Memory B cell (primary cell): ENCODE results near the gene PTPN1.
"Not testable (repeated sequence)": the region's sequence is repeated elsewhere in the genome, so short reads cannot be mapped to it uniquely, and the experiment has no call there.

Experiments
- ATAC-seq: fragments of 150-1000 bp; cut with Tn5 transposase; 2 replicates; pipeline ENCODE4 v1.10.0; 2021; ENCODE audit warnings: low read depth, mild to moderate bottlenecking, moderate library complexity
- DNase-seq, 2 donors: peaks; one replicate each; pipeline ENCODE4 v3.0.0; 2022; ENCODE audit warnings: low spot score in 2 of 2
- H3K27ac Mint-ChIP-seq: one replicate; pipeline ENCODE4 v1.8.0; 2022; ENCODE audit warnings: mild to moderate bottlenecking, moderate library complexity, mixed read lengths
- H3K27me3 Mint-ChIP-seq: one replicate; pipeline ENCODE4 v1.8.0; 2022; ENCODE audit warnings: mixed read lengths
- H3K36me3 Mint-ChIP-seq: one replicate; pipeline ENCODE4 v1.8.0; 2022; ENCODE audit warnings: mild to moderate bottlenecking, mixed read lengths
- H3K4me1 Mint-ChIP-seq: one replicate; pipeline ENCODE4 v1.8.0; 2022; ENCODE audit warnings: mixed read lengths
- H3K4me3 Mint-ChIP-seq: one replicate; pipeline ENCODE4 v1.8.0; 2022; ENCODE audit warnings: mild to moderate bottlenecking, moderate library complexity, mixed read lengths
- H3K9me3 Mint-ChIP-seq: one replicate; pipeline ENCODE4 v1.8.0; 2022; ENCODE audit warnings: mixed read lengths

Gene PTPN1

GRCh38 chr20:50591233-50591852 is 81.2 kb downstream of the PTPN1 start:
- ATAC-seq = no peak
- Mint-ChIP-seq H3K27me3 (no peaks in the 10 kb centered on the region), H3K4me3 (no peak overlapping the region), H3K9me3 (no peaks in the 10 kb centered on the region), H3K27ac (peak overlapping the region; percentile 26), H3K4me1 (peaks cover 22% of the 10 kb centered on the region), H3K36me3 (peaks cover 5% of the 10 kb centered on the region)
- DNase-seq = no peak

- Mint-ChIP-seq H3K4me3 (no peak overlapping the region), H3K27ac (no peak overlapping the region), H3K27me3 (no peaks in the 10 kb centered on the region), H3K9me3 (no peaks in the 10 kb centered on the region), H3K4me1 (peaks cover 27% of the 10 kb centered on the region), H3K36me3 (peaks cover 5% of the 10 kb centered on the region)
- ATAC-seq (no peak), DNase-seq (no peak)
Measured at GRCh38 chr20:50592282-50593004, 82.3 kb downstream of the PTPN1 start.

- Mint-ChIP-seq H3K27me3 (no peaks in the 10 kb centered on the region), H3K4me3 (no peak overlapping the region), H3K27ac (no peak overlapping the region), H3K36me3 (peaks cover 5% of the 10 kb centered on the region), H3K4me1 (peaks cover 27% of the 10 kb centered on the region), H3K9me3 (no peaks in the 10 kb centered on the region)
- DNase-seq (no peak), ATAC-seq (no peak)
Measured at GRCh38 chr20:50593005-50593335, 82.8 kb downstream of the PTPN1 start.

- peaks cover 1% of the 10 kb centered on the region for H3K36me3 Mint-ChIP-seq
- no peak for DNase-seq
- peaks cover 23% of the 10 kb centered on the region for H3K4me1 Mint-ChIP-seq
- H3K27ac Mint-ChIP-seq = peak overlapping the region; percentile 62
- H3K9me3 Mint-ChIP-seq = no peaks in the 10 kb centered on the region
- no peak overlapping the region for H3K4me3 Mint-ChIP-seq
- ATAC-seq = peak; percentile 5
- no peaks in the 10 kb centered on the region for H3K27me3 Mint-ChIP-seq
Measured at GRCh38 chr20:50594231-50594590, 84.0 kb downstream of the PTPN1 start.

GRCh38 chr20:50594591-50595432 is 84.6 kb downstream of the PTPN1 start:
- DNase-seq = no peak
- peak overlapping the region; percentile 62 for H3K27ac Mint-ChIP-seq

GRCh38 chr20:50595433-50595895 is 85.3 kb downstream of the PTPN1 start:
- DNase-seq (no peak), ATAC-seq (peak; percentile 10)
- H3K36me3 Mint-ChIP-seq = peaks cover under 1% of the 10 kb centered on the region
- no peaks in the 10 kb centered on the region for H3K9me3 Mint-ChIP-seq
- H3K27me3 Mint-ChIP-seq = no peaks in the 10 kb centered on the region
- H3K27ac Mint-ChIP-seq = peak overlapping the region; percentile 62
- peak overlapping the region; percentile 14 for H3K4me3 Mint-ChIP-seq
- H3K4me1 Mint-ChIP-seq = peaks cover 27% of the 10 kb centered on the region

More at GRCh38 chr20:50594591-50595432, 84.6 kb downstream of the PTPN1 start:
- ATAC-seq = peak; percentile 82
- Mint-ChIP-seq H3K4me3 (no peak overlapping the region), H3K9me3 (no peaks in the 10 kb centered on the region), H3K36me3 (peaks cover 1% of the 10 kb centered on the region), H3K27me3 (no peaks in the 10 kb centered on the region), H3K4me1 (peaks cover 23% of the 10 kb centered on the region)

GRCh38 chr20:50595988-50596693 is 86.0 kb downstream of the PTPN1 start:
- no peak for DNase-seq
- Mint-ChIP-seq H3K27ac (peak overlapping the region; percentile 48), H3K9me3 (no peaks in the 10 kb centered on the region)

GRCh38 chr20:50596694-50597021 is 86.5 kb downstream of the PTPN1 start:
- no peak overlapping the region for H3K4me3 Mint-ChIP-seq
- no peak for DNase-seq

More at GRCh38 chr20:50595988-50596693, 86.0 kb downstream of the PTPN1 start:
- peak overlapping the region; percentile 46 for H3K4me3 Mint-ChIP-seq
- H3K27me3 Mint-ChIP-seq = peaks cover 3% of the 10 kb centered on the region
- ATAC-seq = no peak
- H3K4me1 Mint-ChIP-seq = peaks cover 30% of the 10 kb centered on the region
- H3K36me3 Mint-ChIP-seq = no peaks in the 10 kb centered on the region

GRCh38 chr20:50597406-50597969 is 87.3 kb downstream of the PTPN1 start:
- peaks cover 30% of the 10 kb centered on the region for H3K4me1 Mint-ChIP-seq
- no peak overlapping the region for H3K27ac Mint-ChIP-seq

More at GRCh38 chr20:50596694-50597021, 86.5 kb downstream of the PTPN1 start:
- no peak for ATAC-seq
- Mint-ChIP-seq H3K36me3 (no peaks in the 10 kb centered on the region), H3K27me3 (peaks cover 3% of the 10 kb centered on the region), H3K4me1 (peaks cover 30% of the 10 kb centered on the region), H3K27ac (no peak overlapping the region), H3K9me3 (no peaks in the 10 kb centered on the region)

GRCh38 chr20:50598074-50598473 is 87.9 kb downstream of the PTPN1 start:
- Mint-ChIP-seq H3K4me3 (no peak overlapping the region), H3K27ac (no peak overlapping the region), H3K9me3 (no peaks in the 10 kb centered on the region), H3K27me3 (peaks cover 7% of the 10 kb centered on the region), H3K36me3 (no peaks in the 10 kb centered on the region), H3K4me1 (peaks cover 34% of the 10 kb centered on the region)
- DNase-seq = no peak
- ATAC-seq = no peak

More at GRCh38 chr20:50597406-50597969, 87.3 kb downstream of the PTPN1 start:
- Mint-ChIP-seq H3K9me3 (no peaks in the 10 kb centered on the region), H3K36me3 (no peaks in the 10 kb centered on the region), H3K27me3 (peaks cover 3% of the 10 kb centered on the region), H3K4me3 (no peak overlapping the region)
- ATAC-seq (no peak), DNase-seq (no peak)

GRCh38 chr20:50598768-50599167 is 88.6 kb downstream of the PTPN1 start:
- H3K27ac Mint-ChIP-seq, H3K4me3 Mint-ChIP-seq, H3K9me3 Mint-ChIP-seq, H3K36me3 Mint-ChIP-seq, ATAC-seq, H3K27me3 Mint-ChIP-seq, DNase-seq: not testable (repeated sequence)
- peaks cover 35% of the 10 kb centered on the region for H3K4me1 Mint-ChIP-seq

GRCh38 chr20:50600281-50600895 is 90.2 kb downstream of the PTPN1 start:
- H3K9me3 Mint-ChIP-seq = no peaks in the 10 kb centered on the region
- H3K27me3 Mint-ChIP-seq = peaks cover 13% of the 10 kb centered on the region
- DNase-seq (no peak), ATAC-seq (no peak)
- H3K4me1 Mint-ChIP-seq = peaks cover 30% of the 10 kb centered on the region
- no peak overlapping the region for H3K4me3 Mint-ChIP-seq
- peak overlapping the region; percentile 31 for H3K27ac Mint-ChIP-seq
- no peaks in the 10 kb centered on the region for H3K36me3 Mint-ChIP-seq
